ELR (cell line): ENCODE measurements around the gene PEX7.
"Not testable (repeated sequence)": the region's sequence is repeated elsewhere in the genome, so short reads cannot be mapped to it uniquely, and the experiment has no call there.

Experiments used
- DNase-seq: peaks from one replicate; pipeline ENCODE4 v3.0.0-alpha.2; 2015; ENCODE audit warnings: low read depth

Gene PEX7

DNA sequence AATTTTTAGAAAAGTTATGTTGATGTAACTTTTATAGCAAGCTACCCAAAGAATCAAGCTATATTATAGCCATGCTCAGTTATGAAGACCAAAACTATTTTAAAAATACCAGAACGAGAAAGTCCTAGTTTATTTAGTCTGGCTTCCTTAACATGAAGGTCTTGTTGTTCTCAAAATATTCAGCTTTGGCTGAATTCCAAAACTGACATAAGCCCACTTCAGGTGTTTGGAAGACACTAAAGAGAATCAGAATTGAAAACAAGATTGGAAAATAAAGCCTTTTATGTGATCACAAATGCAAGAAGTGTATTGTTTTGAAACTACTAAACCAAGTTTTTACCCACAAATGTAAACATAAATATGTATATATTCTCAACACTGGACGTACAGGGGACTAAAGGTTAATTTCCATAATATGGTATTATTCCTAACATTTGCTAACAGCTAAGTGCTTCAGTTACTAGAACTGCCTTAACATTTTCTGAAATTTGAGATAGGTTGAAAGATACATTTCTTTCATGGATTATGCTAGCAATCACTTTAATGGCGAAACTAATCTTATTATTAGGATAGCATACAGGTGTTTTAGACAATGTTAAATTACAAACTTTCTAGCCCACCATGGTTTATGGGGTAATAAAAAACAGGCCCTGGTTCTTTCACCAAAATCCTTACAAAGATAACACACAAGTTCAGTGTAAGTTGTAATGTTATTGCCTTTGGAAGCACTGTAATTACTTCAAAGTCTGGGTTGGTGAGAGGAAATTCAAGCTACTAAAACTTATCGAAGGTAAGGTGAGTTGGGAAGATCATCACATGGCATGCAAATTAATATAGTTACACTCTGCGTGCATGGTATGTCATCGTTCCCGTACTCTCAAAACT, 31.7 kb upstream of the PEX7 start:
- peak; percentile 36 for DNase-seq

DNA sequence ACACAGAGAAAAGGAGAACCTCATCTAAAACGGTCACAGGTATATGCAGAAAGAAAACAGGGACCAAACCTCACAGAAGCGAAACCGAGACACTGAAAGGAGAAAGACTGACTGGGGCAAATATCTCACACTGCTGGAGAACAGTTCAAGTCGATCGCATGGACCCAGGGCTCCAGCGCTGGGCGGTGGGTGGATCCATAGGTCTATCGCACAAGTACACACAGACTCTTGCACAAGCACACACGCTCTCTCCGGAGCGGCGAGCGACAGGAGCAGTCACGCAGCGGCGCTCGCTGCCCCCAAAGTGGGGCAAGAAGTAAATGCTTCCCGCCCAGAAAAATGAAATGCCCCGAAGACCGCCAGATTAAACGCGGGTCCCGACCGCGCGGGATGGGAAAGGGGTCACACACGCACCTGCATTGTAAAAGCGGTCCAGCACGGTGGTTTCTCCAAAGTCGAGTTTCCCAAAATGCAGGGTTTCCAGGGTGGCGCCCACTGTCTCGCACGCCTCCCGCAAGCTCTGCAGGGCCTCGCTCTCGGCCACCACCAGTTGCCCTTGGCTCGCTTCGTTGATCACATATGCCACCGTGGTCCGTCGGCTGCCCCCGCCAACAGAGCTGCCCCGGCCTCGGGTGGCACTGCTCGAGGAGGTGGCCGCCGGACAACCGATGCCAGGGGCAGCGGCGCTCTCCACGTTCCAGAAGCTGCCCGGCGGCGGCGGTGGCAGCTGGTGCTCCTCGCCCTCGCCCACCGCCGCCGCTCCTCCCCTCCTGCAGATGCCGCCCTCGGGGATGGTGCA, 30.9 kb upstream of the PEX7 start:
- peak; percentile 73 for DNase-seq

DNA sequence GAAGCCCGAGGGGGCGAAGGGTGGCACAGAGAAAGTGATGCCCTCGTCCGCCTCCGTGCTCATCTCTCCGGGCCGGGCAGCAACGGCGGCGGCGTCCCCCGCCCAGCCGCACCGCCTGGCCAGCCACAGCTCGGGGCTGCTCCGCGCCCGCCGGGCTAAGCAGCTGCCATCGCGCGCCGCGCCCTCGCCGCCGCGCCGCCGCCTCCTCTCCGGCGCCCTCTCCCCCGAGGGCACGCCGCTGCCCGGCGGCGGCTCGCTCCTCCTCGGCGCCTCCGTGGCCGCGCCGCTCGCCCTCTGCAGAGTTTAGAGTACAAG, 30.3 kb upstream of the PEX7 start:
- DNase-seq: no peak

DNA sequence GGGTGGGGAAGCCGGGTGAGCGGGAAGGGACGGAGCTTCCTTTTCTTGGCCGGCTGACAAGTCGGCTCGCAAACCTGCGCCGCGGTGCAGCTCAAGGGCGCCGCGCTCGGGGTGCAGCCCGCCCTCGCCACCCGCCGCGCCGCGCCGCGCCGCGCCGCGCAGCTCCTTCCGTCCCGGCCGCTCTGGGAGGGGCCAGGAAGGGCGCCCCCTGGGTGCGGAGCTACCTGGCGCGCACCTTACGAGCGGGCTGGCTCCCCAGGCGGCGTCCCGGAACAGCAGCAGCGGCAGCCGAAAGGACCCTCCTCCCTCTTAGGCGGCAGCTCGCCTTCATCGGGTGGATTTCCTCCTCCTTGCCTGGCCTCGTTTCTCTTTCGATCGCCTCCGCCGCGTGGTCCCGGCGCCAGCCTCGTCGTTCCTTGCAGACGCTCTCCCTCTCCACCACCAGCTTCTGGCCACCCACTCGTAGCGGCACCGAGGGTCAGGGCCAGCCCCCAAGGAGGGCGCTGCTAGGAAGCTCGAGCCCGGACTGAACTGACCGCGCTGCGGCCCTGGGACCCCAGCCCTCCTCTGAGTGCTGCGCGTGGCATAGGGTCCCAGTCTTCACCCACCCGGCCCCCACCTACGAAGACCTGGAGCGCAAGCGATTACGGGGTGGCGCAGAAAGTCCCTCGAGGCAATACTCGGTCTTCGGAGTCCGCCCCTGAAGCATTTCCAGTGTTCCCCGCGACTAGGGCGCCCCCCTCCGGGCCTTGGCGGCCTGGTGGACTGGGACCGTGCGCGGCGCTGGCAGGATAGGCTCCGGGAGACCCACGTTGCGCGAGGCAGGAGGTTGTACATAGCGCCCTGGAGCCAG, 29.8 kb upstream of the PEX7 start, which contains the start of gene MAP3K5:
Gene MAP3K5, minus strand, starts transcription at position 68 of the 853 bp plus-strand sequence. CDS start 320 bp downstream, outside the sequence.
- peak; percentile 92 for DNase-seq

DNA sequence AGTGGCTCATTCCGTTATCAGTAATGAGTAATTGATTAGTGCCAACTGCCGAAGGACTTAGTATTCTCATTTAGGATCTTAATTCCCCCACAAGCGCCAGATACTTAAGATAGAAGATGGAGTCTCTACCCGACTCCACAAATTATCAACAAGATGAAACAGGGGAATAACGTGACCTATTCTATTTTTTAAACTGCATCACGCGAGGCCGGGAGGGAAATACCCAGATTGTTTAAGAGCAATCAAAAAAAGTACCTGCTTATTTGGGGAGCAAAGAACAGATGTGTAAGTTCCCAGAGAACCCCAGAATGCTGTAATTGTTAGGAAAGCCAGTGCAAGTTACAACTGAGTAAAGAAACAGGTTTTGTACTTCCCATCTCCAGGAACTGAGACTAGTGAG, 29.0 kb upstream of the PEX7 start:
- DNase-seq: no peak

DNA sequence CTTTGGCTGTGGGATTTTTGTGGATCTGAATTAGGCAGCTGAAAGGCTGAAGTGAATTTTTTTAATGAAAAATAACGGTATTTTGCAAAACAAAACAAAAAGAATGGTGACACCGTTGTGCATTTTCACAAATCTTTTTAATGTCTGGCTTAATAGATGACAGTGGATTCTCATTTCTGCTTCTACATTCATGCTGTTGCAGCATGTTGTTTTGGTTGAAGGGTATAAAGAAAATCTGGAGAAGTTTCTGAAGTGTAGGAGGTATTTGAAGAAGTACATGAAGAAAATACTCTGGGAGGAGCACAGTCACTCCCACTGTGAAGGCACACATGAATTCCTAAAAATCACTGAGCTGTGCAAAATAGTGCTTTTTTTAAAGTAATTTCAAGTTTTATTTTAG, 27.0 kb upstream of the PEX7 start:
- DNase-seq: no peak

DNA sequence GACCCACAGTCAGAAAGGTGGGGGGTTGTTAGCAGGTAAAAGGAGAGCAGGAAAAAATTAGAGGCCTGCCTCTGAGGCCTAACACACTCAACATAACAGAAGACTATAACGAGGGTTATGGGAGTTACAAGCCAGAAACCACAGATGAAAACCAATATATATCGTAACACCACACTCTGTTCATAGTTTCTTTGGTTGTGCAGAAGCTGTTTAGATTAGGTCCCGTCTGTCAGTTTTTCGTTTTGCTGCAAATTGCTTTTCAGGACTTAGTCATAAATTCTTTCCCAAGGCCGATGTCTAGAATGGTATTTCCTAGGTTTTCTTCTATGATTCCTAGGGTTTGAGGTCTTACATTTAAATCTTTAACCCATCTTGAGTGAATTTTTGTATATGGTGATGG, 26.4 kb upstream of the PEX7 start:
- DNase-seq: no peak

DNA sequence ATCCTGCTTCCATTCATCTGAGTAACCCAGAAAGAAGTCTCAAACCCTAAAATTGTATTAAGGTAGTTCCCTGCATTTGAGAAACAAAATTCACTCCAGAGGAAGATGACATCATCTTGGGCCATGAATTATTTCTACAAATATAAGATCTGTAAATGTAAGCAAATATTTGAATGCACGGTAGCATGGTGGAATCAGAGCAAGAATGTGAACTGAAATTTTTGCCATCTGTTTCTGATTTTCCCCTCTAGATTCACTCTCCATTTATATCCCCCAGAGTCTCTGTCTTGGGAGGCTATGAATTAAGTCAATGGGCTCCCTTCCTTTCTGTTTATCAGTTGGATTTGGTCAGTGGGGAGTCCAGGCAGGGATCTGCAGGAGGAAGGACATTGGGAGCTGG, 24.3 kb upstream of the PEX7 start:
- DNase-seq: no peak

DNA sequence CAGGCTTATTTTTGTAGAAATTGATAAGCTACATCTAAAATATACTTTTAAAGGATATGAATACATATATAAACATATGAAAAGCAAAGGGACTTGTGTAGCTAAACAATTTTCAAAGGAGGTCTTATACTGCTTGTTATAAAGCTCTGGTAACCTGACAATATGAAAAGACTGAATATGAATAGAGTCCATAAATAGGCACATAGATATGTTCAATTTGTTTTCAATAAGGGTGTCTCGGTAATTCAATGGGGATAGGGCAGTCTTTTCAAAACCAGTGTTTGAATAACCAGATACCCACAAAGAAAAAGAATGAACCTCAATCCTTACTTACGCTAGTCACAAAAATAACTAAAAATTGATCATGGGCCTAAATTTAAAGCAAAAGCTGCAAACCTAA, 20.8 kb upstream of the PEX7 start:
- DNase-seq: no peak

DNA sequence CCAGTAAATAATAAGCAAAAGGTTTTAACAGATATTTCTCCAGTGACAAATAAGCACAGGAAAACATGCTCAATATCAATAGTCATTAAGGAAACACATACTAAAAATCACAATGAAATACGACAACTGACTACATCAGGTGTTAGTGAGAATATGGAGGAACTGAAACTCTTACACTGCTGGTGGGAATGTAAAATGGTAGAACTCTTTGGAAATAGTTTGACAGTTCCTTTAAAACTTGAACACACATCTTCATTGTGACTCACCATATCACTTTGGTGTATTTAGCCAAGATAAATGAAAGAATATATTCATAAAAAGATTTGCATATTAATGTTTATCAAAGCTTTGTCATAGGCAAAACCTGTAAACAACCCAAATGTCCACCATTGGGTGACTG, 18.8 kb upstream of the PEX7 start:
- no peak for DNase-seq

DNA sequence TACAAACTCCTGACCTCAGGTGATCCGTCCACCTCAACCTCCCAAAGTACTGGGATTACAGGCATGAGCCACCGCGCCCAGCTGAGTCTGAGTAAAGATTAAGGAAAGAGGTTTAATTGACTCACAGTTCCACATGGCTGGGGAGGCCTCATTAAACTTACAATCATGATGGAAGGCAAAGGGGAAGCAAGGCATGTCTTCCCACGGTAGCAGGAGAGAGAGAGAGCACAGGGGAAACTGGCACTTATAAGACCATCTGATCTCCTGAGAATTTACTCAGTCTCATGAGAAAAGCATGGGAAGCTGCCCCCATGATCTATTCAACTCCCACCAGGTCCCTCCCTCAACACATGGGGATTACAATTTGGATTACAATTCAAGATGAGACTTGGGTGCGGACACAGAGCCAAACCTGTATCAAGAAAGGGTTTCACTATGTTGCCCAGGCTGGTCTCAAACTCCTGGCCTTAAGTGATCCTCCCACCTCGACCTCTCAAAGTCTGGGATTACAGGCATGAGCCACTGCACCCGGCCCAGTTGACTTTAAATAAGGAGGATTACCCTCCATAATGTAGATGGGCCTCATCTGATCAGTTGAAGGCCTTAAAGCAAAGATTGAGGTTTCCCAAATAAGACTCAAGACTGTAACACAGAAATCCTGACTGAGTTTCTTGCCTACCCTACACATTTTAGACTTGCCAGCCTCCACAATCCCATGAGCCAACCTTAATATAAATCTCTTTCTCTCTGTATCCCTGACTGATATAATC, 13.1 kb upstream of the PEX7 start:
- DNase-seq: no peak

DNA sequence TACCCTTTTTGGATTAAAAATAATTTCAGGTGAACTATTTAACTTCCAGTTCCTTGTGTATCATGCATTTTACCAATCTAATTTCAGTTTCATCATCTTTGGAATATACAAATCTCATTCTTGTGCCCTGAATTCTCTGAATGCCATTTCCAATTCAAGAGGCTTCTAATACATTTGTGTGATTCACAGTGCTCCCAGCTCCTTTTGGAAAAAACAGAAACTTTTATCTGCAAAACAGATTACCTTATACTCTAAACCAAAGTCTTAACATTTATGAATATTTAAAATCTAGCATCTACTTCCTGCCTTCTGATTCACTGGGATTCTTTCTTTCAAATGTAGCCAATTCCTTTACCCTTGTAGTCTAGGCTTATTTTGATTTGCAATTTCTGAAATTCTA, 11.1 kb upstream of the PEX7 start:
- DNase-seq: no peak

DNA sequence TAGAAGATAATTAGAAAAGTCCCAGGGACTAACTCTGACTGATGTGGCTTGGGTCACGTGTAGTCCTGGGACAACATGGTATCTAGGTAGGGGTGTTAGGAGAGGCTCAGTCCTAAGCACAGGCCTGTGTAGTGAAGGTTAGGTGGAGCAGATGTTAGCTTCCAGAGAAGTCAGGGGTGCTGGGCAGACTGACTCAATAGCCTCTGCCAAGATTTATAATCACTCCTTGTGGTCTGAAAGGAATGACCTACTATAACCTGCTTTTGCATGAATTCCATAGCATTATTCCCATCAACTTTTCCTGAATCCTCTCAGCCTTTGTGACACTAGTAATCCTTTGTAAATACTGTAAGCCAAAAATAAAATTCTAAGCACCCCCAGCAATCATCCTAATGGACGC, 10.2 kb upstream of the PEX7 start:
- DNase-seq: no peak

DNA sequence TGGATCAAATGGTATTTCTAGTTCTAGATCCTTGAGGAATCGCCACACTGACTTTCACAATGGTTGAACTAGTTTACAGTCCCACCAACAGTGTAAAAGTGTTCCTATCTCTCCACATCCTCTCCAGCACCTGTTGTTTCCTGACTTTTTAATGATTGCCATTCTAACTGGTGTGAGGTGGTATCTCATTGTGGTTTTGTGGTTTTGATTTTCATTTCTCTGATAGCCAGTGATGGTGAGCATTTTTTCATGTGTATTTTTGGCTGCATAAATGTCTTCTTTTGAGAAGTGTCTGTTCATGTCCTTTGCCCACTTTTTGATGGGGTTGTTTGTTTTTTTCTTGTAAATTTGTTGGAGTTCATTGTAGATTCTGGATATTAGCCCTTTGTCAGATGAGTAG, 6.8 kb upstream of the PEX7 start:
- not testable (repeated sequence) for DNase-seq

DNA sequence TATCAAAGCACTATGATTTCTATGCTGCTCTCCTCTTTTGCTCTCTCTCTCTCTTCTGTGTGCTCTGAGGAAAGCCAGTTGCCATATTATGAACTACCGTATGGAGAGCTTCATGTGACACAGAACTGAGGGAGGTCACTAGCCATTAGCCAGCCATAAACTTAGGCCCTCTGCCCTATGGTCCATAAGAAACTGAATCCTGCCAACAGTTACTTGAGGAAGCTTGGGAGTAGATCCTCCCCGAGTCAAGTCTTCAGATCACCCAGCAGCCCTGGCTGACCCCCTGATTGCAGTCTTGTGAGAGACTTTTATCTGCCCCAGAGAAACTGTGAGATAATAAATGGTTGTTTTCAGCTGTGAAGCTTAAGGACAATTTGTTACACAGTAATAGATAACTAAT, 5.7 kb upstream of the PEX7 start:
- DNase-seq: no peak

DNA sequence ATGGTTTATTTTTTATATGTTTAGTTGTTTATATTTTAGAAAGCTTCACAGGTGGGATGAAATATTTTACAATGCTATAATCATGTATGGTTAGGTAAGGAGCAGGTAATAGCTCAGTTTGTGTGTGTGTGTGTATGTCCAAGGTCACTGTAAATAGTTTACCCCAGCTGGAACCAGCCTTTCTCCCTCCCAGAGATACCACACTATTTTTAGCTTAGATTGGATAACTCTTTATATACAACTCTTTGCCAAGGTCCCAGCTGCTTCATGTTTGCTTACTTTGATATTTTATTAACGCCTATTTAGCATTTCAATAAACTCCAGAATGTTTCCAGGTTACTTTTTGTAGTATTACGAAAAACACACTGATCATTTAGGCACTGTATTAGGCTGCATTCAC, 1.8 kb upstream of the PEX7 start:
- no peak for DNase-seq

DNA sequence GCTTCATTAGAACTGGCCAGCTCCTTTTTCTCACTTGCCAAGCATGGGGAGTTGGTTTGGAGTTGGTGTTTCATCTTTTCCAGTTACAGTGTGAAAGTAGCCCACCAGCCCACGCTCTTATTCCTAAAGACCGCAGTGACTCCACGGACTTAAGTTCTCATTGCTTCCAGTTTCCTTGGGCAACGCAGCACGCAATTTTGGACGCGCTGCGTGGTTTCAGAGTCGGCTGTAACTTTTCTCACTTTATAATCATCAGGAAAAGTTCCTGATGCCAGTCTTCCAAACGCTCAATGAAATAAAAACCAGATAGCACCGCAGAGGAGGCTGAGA, 381 bp upstream of the PEX7 start:
- peak; percentile 57 for DNase-seq

DNA sequence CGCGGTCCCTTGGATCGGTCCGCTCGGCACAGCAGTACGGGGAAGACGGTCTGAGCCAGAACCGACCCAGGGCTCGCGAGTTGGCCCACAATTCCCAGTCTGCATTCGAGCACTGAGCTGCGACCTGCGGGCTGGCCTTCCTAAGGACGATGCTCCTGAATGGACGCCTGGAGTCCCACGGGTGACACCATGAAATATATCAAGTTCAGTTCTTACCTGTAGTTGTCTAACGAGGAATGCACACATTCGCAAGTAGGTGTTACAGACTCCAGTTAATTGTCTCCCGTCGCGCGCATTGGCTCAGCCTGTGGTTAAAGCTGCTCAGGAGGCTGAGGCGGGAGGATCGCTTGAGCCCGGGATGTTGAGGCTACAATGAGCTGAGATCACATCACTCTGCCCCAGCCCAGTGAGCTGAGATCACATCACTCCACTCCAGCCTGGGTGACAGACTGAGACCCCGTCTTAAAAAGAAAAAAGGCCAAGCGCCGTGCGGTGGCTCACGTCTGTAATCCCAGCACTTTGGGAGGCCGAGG, 802 bp downstream of the PEX7 start:
- DNase-seq: no peak

DNA sequence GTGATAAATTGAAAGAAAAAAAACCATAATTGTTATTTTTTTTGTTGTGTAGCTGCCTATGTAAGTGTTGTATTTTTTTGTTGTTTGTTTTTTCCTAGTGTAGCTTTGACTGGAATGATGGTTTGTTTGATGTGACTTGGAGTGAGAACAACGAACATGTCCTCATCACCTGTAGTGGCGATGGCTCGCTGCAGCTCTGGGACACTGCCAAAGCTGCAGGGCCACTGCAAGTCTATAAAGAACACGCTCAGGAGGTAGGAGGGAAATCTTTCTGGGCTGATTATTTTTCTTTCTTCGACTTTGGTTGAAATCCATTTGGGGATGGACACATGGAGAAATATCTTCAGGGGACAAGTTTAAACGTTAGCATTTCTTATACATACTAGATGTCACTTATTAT, 3.8 kb downstream of the PEX7 start:
- no peak for DNase-seq

DNA sequence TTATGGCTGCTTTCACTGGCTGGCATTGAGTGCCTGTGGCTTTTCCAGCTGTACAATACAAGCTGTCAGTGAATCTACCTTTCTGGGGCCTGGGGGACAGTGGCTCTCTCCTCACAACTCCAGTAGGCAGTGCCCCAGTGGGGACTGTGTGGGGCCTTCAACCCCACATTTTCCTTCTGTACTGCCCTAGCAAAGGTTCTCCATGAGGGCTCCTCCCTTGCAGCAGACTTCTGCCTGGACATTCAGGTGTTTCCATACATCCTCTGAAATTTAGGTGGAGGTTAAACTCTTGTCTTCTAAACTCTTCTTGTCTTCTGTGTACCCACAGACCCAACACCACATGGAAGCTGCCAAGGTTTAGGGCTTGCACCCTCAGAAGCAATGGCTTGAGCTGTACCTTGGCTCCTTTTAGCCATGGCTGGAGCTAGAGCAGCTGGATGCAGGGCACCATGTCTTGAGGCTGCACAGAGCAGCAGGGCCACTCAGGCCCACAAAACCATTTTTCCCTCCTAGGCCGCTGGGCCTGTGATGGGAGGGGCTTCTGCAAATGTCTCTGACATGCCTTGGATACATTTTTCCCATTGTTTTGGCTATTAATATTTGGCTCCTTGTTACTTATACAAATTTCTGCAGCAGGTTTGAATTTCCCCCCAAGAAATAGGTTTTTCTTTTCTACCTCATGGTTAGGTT, 9.6 kb downstream of the PEX7 start:
- DNase-seq: no peak
